ENCODE results near the gene ANKRD35. TPM values are rescaled to one million over a fixed set of nuclear protein-coding genes. Genes with fewer than 3 reads are reported as not detected.
A peak's percentile ranks its signal among the peaks of the same experiment; 100 is the strongest.
"Not testable (repeated sequence)": the region's sequence is repeated elsewhere in the genome, so short reads cannot be mapped to it uniquely, and the experiment has no call there.

ANKRD35 gene
- polyA plus RNA-seq, 3 donors = 0.40 to 1.5 (median 1.3) TPM

- no peaks in the 10 kb centered on the region for H3K4me1 ChIP-seq (ENCODE audit: control insufficient read depth in 1 of 2, insufficient read depth in 2 of 2, low read length in 2 of 2)
- H3K4me2 ChIP-seq (replicated peaks; ENCODE audit: extremely low read depth, low read length, poor library complexity, severe bottlenecking) = no peak overlapping the region
- H3K4me3 Mint-ChIP-seq = no peak overlapping the region
- peaks cover 79 to 96% of the 10 kb centered on the region in 2 donors for H3K36me3 Mint-ChIP-seq
- H3K4me3 ChIP-seq (replicated peaks in 1 of 3; ENCODE audit: low read depth in 2 of 3, low read length in 3 of 3) = no peak overlapping the region
- no peaks in the 10 kb centered on the region for H3K4me1 Mint-ChIP-seq
- H4K20me1 ChIP-seq (ENCODE audit: insufficient read depth, low read length) = peaks cover 5% of the 10 kb centered on the region
- H3K9me3 Mint-ChIP-seq = no peaks in the 10 kb centered on the region
- H3K79me2 ChIP-seq (ENCODE audit: insufficient read depth, low read length) = no peaks in the 10 kb centered on the region
- no peaks in the 10 kb centered on the region for H3K27me3 ChIP-seq (ENCODE audit: control insufficient read depth in 2 of 2, insufficient read depth in 2 of 2, low read length in 2 of 2)
- H3K27ac Mint-ChIP-seq = no peak overlapping the region
- no peak overlapping the region for H2AFZ ChIP-seq (ENCODE audit: insufficient read depth, low read depth, low read length, poor library complexity, severe bottlenecking)
- TF ChIP-seq CTCF (IDR thresholded peaks at IDR 0.05) = no peak
- WGBS (ENCODE audit: insufficient coverage) = no CpG with 5 or more reads among the region's 1 CpG
- peaks cover 0 to 2% (median 0%) of the 10 kb centered on the region in 3 donors for H3K27me3 Mint-ChIP-seq (ENCODE audit: low read depth in 3 of 3)
- intact Hi-C loops (cut with micrococcal nuclease) = no loop called here
- peaks cover 92 to 100% of the 10 kb centered on the region in 2 donors for H3K36me3 ChIP-seq (replicated peaks in 1 of 2; ENCODE audit: control insufficient read depth in 1 of 2, insufficient read depth in 2 of 2, low read length in 2 of 2)
- no peak overlapping the region for H3K9ac ChIP-seq (ENCODE audit: insufficient read depth, low read length, poor library complexity, severe bottlenecking)
- H3K27ac ChIP-seq (ENCODE audit: low read depth in 1 of 2, low read length in 2 of 2) = no peak overlapping the region
- H3K9me3 ChIP-seq (replicated peaks in 1 of 2; ENCODE audit: control insufficient read depth in 1 of 2, insufficient read depth in 1 of 2, low read length in 2 of 2) = no peaks in the 10 kb centered on the region
- no peak for DNase-seq
Measured at GRCh38 chr1:145837656-145838055, 48.0 kb downstream of the ANKRD35 start.

GRCh38 chr1:145830810-145831209 lies 54.9 kb downstream of the ANKRD35 start:
- H3K4me1 ChIP-seq (ENCODE audit: control insufficient read depth in 1 of 2, insufficient read depth in 2 of 2, low read length in 2 of 2); H3K27me3 ChIP-seq (ENCODE audit: control insufficient read depth in 2 of 2, insufficient read depth in 2 of 2, low read length in 2 of 2); H3K4me2 ChIP-seq (replicated peaks; ENCODE audit: extremely low read depth, low read length, poor library complexity, severe bottlenecking); H3K27me3 Mint-ChIP-seq (ENCODE audit: low read depth in 3 of 3); intact Hi-C loops (cut with micrococcal nuclease); H3K4me1 Mint-ChIP-seq; DNase-seq; H3K9me3 Mint-ChIP-seq; H3K4me3 Mint-ChIP-seq; H2AFZ ChIP-seq (ENCODE audit: insufficient read depth, low read depth, low read length, poor library complexity, severe bottlenecking); H3K9me3 ChIP-seq (replicated peaks in 1 of 2; ENCODE audit: control insufficient read depth in 1 of 2, insufficient read depth in 1 of 2, low read length in 2 of 2); H3K27ac ChIP-seq (ENCODE audit: low read depth in 1 of 2, low read length in 2 of 2); H3K9ac ChIP-seq (ENCODE audit: insufficient read depth, low read length, poor library complexity, severe bottlenecking); H3K4me3 ChIP-seq (replicated peaks in 1 of 3; ENCODE audit: low read depth in 2 of 3, low read length in 3 of 3): not testable (repeated sequence)
- peaks cover 19% of the 10 kb centered on the region for H3K79me2 ChIP-seq (ENCODE audit: insufficient read depth, low read length)
- H3K36me3 ChIP-seq (replicated peaks in 1 of 2; ENCODE audit: control insufficient read depth in 1 of 2, insufficient read depth in 2 of 2, low read length in 2 of 2) = peaks cover 92 to 100% of the 10 kb centered on the region in 2 donors
- Mint-ChIP-seq H3K36me3 (peaks cover 77 to 96% of the 10 kb centered on the region in 2 donors), H3K27ac (peak overlapping the region in 2 of 7 donors; percentile 29 to 31)
- WGBS (ENCODE audit: insufficient coverage) = 100% methylated on average over 2 of the region's 2 CpGs
- H4K20me1 ChIP-seq (ENCODE audit: insufficient read depth, low read length) = peaks cover 25% of the 10 kb centered on the region
